ENCODE results near the gene PARL. TPM values are rescaled to one million over a fixed set of nuclear protein-coding genes. Genes with fewer than 3 reads are reported as not detected.

PARL gene
- polyA plus RNA-seq, 1 of the 3 experiments (the other 2 are of a cell fraction), result 50.1 TPM

- no peak overlapping the region for H2AFZ ChIP-seq (ENCODE audit: low read depth)
- ChIA-PET POLR2A (no interaction called here), CTCF (no interaction called here)
- 79% methylated on average over 5 of the region's 5 CpGs for WGBS (ENCODE audit: low lambda C conversion rate)
- no peak overlapping the region for H3K9ac ChIP-seq
- H3F3A ChIP-seq (replicated peaks; ENCODE audit: insufficient read depth), result no peaks in the 10 kb centered on the region
- no peaks in the 10 kb centered on the region for H3K9me3 ChIP-seq
- no peaks in the 10 kb centered on the region for H3K9me2 ChIP-seq
- H3K4me3 ChIP-seq (ENCODE audit: low read depth in 2 of 2, low read length in 1 of 2), result no peak overlapping the region
- H3K4me1 ChIP-seq (ENCODE audit: control insufficient read depth in 1 of 2, insufficient read depth in 2 of 2, low read depth in 1 of 2, low read length in 1 of 2), result no peaks in the 10 kb centered on the region
- no peak overlapping the region for H3K4me2 ChIP-seq
- peaks cover 46 to 67% of the 10 kb centered on the region in 2 experiments for H3K36me3 ChIP-seq (replicated peaks in 1 of 2; ENCODE audit: control insufficient read depth in 1 of 2, insufficient read depth in 2 of 2, low read length in 1 of 2)
- H3K27ac ChIP-seq (ENCODE audit: low read depth in 2 of 2, low read length in 1 of 2), result no peak overlapping the region
- TF ChIP-seq MXI1 (IDR thresholded peaks at IDR 0.05; ENCODE audit: low read depth, low read length) (no peak), RFX5 (IDR thresholded peaks at IDR 0.05; ENCODE audit: low read length) (no peak), RAD21 (IDR thresholded peaks at IDR 0.05; ENCODE audit: low read length) (no peak), ELF1 (IDR thresholded peaks at IDR 0.05) (no peak), TEAD4 (IDR thresholded peaks at IDR 0.05; ENCODE audit: borderline replicate concordance, insufficient read depth) (no peak), RXRA (IDR thresholded peaks at IDR 0.05; ENCODE audit: borderline replicate concordance, low read depth) (no peak), TCF12 (IDR thresholded peaks at IDR 0.05) (no peak), POLR2AphosphoS5 (IDR thresholded peaks at IDR 0.05; ENCODE audit: low read depth, low read length) (no peak), FOXJ3 (CRISPR knock-in tag; IDR thresholded peaks at IDR 0.05) (no peak), MEF2A (IDR thresholded peaks at IDR 0.05; ENCODE audit: borderline replicate concordance, low read depth) (no peak)
- no peaks in the 10 kb centered on the region for H3K27me3 ChIP-seq (ENCODE audit: insufficient read depth)
- H3K79me2 ChIP-seq (ENCODE audit: insufficient read depth), result no peaks in the 10 kb centered on the region
- H4K20me1 ChIP-seq (ENCODE audit: insufficient read depth), result no peaks in the 10 kb centered on the region
- no peak for DNase-seq
Observed at GRCh38 chr3:183801601-183802000, 83.1 kb downstream of the PARL start.

GRCh38 chr3:183800243-183800863, 84.3 kb downstream of the PARL start:
- H3K27me3 ChIP-seq (ENCODE audit: insufficient read depth), result no peaks in the 10 kb centered on the region
- POLR2A ChIA-PET, result no interaction called here
- no peak for DNase-seq
- 91% methylated on average over 8 of the region's 8 CpGs for WGBS (ENCODE audit: low lambda C conversion rate)
- H3K36me3 ChIP-seq (replicated peaks in 1 of 2; ENCODE audit: control insufficient read depth in 1 of 2, insufficient read depth in 2 of 2, low read length in 1 of 2), result peaks cover 52 to 57% of the 10 kb centered on the region in 2 experiments
- H2AFZ ChIP-seq (ENCODE audit: low read depth), result no peak overlapping the region
- H3F3A ChIP-seq (replicated peaks; ENCODE audit: insufficient read depth), result no peaks in the 10 kb centered on the region
- no peaks in the 10 kb centered on the region for H4K20me1 ChIP-seq (ENCODE audit: insufficient read depth)
- H3K9me3 ChIP-seq, result no peaks in the 10 kb centered on the region
- no peak overlapping the region for H3K4me2 ChIP-seq
- CTCF ChIA-PET, result interaction anchor here (1.4 kb wide), 1 partner anchor 33 kb away, joined by 4 read pairs; no protein-coding TSS in a partner anchor
- TF ChIP-seq, protein P1, sequence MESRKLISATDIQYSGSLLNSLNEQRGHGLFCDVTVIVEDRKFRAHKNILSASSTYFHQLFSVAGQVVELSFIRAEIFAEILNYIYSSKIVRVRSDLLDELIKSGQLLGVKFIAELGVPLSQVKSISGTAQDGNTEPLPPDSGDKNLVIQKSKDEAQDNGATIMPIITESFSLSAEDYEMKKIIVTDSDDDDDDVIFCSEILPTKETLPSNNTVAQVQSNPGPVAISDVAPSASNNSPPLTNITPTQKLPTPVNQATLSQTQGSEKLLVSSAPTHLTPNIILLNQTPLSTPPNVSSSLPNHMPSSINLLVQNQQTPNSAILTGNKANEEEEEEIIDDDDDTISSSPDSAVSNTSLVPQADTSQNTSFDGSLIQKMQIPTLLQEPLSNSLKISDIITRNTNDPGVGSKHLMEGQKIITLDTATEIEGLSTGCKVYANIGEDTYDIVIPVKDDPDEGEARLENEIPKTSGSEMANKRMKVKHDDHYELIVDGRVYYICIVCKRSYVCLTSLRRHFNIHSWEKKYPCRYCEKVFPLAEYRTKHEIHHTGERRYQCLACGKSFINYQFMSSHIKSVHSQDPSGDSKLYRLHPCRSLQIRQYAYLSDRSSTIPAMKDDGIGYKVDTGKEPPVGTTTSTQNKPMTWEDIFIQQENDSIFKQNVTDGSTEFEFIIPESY (IDR thresholded peaks at IDR 0.05; ENCODE audit: borderline replicate concordance, low read depth), result no peak
- TF ChIP-seq TAF1 (IDR thresholded peaks at IDR 0.05; ENCODE audit: borderline replicate concordance, low read depth, low read length) (no peak), RCOR1 (IDR thresholded peaks at IDR 0.05; ENCODE audit: low read length) (no peak), GABPA (IDR thresholded peaks at IDR 0.05; ENCODE audit: low read depth) (no peak), NRF1 (IDR thresholded peaks at IDR 0.05; ENCODE audit: low read depth, low read length) (no peak), MEF2A (IDR thresholded peaks at IDR 0.05; ENCODE audit: borderline replicate concordance, low read depth) (no peak)
- no peaks in the 10 kb centered on the region for H3K79me2 ChIP-seq (ENCODE audit: insufficient read depth)
- no peaks in the 10 kb centered on the region for H3K4me1 ChIP-seq (ENCODE audit: control insufficient read depth in 1 of 2, insufficient read depth in 2 of 2, low read depth in 1 of 2, low read length in 1 of 2)
- no peak overlapping the region for H3K9ac ChIP-seq
- no peaks in the 10 kb centered on the region for H3K9me2 ChIP-seq
- no peak overlapping the region for H3K27ac ChIP-seq (ENCODE audit: low read depth in 2 of 2, low read length in 1 of 2)
- no peak overlapping the region for H3K4me3 ChIP-seq (ENCODE audit: low read depth in 2 of 2, low read length in 1 of 2)

All from SK-N-SH (cell line).